Skin of body (tissue), 2 donors: ENCODE results near the gene SIGLEC8. TPM values are rescaled to one million over a fixed set of nuclear protein-coding genes. Genes with fewer than 3 reads are reported as not detected.
"Not testable (repeated sequence)": the region's sequence is repeated elsewhere in the genome, so short reads cannot be mapped to it uniquely, and the experiment has no call there.

Experiments used
- DNase-seq: peaks from one replicate; lab custom pipeline; 2025; lab: John Stamatoyannopoulos, UW
- total RNA-seq: library from RNA; depleted of rRNA; stranded (reverse); fragments of >200 nt; gene quantifications from one replicate; pipeline ENCODE4 v1.2.3, GENCODE V29; 2014

The SIGLEC8 gene
- 0.59 TPM for total RNA-seq

GRCh38 chr19:51458051-51458645 lies at the start of gene SIGLEC8:
Gene SIGLEC8, minus strand, starts transcription at chr19:51458454. Its CDS starts 67 bp downstream, at chr19:51458387.
- no peak for DNase-seq

- DNase-seq: no peak
Measured at GRCh38 chr19:51507640-51508058, 49.4 kb upstream of the SIGLEC8 start.

DNA sequence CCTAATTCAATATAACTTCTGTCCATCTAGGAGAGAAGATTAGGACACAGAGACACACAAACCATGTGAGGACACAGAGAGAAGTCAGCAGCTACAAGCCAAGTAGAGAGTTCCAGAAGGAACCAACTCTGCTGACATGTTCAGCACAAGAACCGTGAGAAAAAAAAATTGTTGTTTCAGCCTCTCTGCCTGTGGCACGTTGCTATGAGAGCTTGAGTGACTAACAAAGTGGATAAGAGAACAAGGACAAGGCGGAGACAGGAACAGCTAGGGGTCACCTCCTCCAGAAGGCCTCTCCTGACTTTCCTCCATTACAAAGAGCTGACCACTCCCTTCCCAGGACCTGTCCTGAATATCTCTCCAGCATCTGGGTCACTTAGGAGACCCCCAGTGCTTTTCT lies 48.9 kb upstream of the SIGLEC8 start:
- no peak for DNase-seq

DNA sequence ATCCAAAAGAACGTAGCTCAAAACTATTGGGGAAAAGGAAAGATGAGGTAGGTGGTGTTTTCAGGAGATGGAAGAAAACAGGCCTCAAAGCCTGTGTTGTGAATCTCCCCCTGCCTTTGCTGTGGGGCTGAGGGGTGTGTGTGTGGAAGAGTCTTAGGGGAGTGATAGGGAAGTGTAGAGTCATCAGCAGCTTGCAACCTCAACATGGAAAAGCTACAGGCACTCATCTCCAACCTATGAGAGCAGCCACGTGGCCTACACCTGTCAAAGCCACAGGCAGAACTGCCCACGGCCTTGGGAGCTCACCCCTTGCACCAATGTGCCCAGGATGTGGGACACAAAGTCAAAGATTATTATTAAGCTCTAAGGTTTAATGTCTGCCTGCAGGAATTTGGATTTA lies 47.6 kb upstream of the SIGLEC8 start:
- no peak for DNase-seq

- no peak for DNase-seq
Measured at GRCh38 chr19:51503896-51504295, 45.6 kb upstream of the SIGLEC8 start.

GRCh38 chr19:51503286-51503817 lies 45.1 kb upstream of the SIGLEC8 start:
- no peak for DNase-seq

- DNase-seq: no peak
Measured at GRCh38 chr19:51501594-51502263, 43.5 kb upstream of the SIGLEC8 start, which contains the start of gene SIGLEC12. Gene SIGLEC12, minus strand, starts transcription at chr19:51501800. Its CDS starts 67 bp downstream, at chr19:51501733.

GRCh38 chr19:51500931-51501330 lies 42.7 kb upstream of the SIGLEC8 start:
- not testable (repeated sequence) for DNase-seq

- no peak for DNase-seq
Measured at GRCh38 chr19:51497666-51498065, 39.4 kb upstream of the SIGLEC8 start.

- DNase-seq: no peak
Measured at GRCh38 chr19:51493776-51494175, 35.5 kb upstream of the SIGLEC8 start.

DNA sequence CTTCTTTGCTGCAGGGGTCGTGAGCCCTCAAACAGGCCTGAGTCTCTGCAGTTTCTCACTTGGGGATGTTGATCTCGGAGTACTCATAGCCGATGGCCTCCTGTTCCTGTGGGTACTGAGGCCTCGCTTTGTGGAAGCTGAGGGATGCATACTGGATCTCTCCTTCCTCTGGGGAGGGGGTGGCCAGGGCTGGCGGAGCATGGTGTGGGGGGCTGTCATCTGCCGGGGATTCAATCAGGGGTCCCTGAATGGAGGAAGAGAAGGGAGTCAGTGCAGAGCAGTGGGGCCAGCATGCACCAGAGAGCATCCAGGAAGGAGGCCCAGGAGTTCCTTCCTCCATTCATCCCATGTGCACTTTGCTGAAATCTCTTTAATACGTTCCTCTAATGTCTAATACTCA lies 33.3 kb upstream of the SIGLEC8 start:
- no peak for DNase-seq

- DNase-seq: no peak
Measured at GRCh38 chr19:51490676-51491075, 32.4 kb upstream of the SIGLEC8 start.

DNA sequence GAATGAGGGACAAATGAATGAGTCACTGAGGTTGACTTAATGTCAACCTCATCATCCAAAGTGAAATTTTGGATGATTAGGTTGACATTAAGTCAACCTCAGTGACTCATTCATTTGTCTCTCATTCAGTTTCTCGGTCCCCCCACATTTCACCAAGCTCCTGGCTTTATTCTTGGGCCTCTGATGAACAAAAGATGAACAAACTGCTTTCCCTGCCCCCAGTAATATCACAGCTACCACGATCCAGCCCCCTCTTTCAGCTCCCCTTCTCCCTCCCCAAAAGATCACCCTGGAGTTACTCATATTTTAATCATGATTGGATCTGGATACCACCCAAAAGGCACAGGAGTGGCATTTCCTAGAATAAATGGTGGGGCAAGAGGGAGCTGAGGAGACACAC lies 30.9 kb upstream of the SIGLEC8 start:
- DNase-seq: no peak

DNA sequence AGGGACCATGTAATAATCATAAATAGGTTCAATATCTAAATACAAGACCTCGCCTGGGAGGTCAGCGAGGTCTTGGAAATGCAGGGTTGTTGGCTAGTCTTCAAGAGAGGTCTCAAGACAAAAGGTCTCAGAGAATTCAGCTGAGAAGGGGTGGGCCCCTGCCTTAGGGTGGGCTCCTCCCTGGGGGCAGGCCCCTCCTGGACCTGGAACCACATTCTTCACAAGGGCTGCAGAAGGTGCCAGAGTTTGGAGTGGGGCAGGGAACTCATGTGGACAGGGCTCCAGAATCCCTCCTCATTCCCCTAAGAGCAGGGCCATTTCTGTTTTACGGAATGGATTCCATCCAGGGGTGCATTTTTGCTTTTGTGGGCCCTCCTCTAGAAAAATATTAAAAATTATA lies 30.2 kb upstream of the SIGLEC8 start:
- no peak for DNase-seq

GRCh38 chr19:51485960-51486660 lies 27.9 kb upstream of the SIGLEC8 start:
- no peak for DNase-seq

GRCh38 chr19:51480590-51480989 lies 22.3 kb upstream of the SIGLEC8 start:
- DNase-seq: no peak

- DNase-seq: no peak
Measured at GRCh38 chr19:51479531-51480331, 21.5 kb upstream of the SIGLEC8 start.

GRCh38 chr19:51478381-51479234 lies 20.4 kb upstream of the SIGLEC8 start, which contains the start of gene CEACAM18:
Gene CEACAM18, plus strand, starts transcription at chr19:51478539.
- no peak for DNase-seq

GRCh38 chr19:51477344-51477743 lies 19.1 kb upstream of the SIGLEC8 start:
- no peak for DNase-seq

GRCh38 chr19:51476164-51476563 lies 17.9 kb upstream of the SIGLEC8 start:
- DNase-seq: no peak
